GM13977 (cell line): ENCODE measurements around the gene KRT79.

ENCODE experiments used
- DNase-seq: peaks from one replicate; pipeline ENCODE4 v3.0.0; 2012; ENCODE audit warnings: low spot score
- CTCF ChIP-seq: IDR thresholded peaks from 2 replicates; pipeline ENCODE4 v1.5.1; 2012; ENCODE audit warnings: mild to moderate bottlenecking, control low read depth; ENCODE audit not compliant: insufficient read depth; ENCODE audit errors: extremely low read depth, missing control alignments
- in situ Hi-C: fragments of 300-500 bp; cut with MboI; formaldehyde crosslinking; loops from one replicate; pipeline ENCODE4 v1.12.0; 2022; ENCODE audit warnings: low sequenced_read_pairs, low pct_unique_long_range_greater_than_20kb, mixed read lengths, inconsistent platforms; ENCODE audit not compliant: unreplicated experiment

Gene KRT79

GRCh38 chr12:52771505-52771904 lies 62.6 kb downstream of the KRT79 start:
- in situ Hi-C loops = no loop called here
- TF ChIP-seq CTCF = no peak
- DNase-seq = no peak
